PC-9 (cell line): Measurements from ENCODE around the gene CD226.

Source experiments
- CTCF ChIP-seq: fragments of 200-600 bp; sonication (generic); conservative IDR thresholded peaks from 2 replicates; pipeline ENCODE4 v1.6.1; 2017; ENCODE audit warnings: mixed run types, antibody characterized with exemption, mild to moderate bottlenecking, moderate library complexity
- EZH2 ChIP-seq: fragments of 200-600 bp; sonication (generic); IDR thresholded peaks from 2 replicates; pipeline ENCODE4 v1.8.0; 2017; ENCODE audit warnings: antibody characterized with exemption, low read depth

DNA sequence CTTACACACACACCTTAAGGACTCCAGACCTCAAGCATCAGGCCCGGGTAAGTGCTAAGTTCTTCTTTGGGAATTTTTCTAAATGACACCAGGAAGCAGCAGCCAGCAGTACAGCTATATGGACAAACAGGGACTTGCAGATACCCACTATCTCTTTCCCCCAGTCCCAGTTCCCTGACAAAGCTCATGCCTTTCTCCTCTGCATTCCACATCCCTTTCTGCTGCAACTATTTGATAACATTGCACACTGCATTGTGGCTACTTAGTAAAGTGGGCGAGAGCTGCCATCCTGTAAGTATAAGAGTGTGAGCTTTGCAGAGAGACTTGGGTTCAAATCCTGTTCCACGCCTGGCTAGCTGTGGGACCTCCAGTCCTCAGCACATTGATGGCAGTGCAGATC lies 14.0 kb upstream of the CD226 start:
- no peak for TF ChIP-seq CTCF
- TF ChIP-seq EZH2, result no peak
